ENCODE measurements around the gene DNAJB9. TPM values are rescaled to one million over a fixed set of nuclear protein-coding genes. Genes with fewer than 3 reads are reported as not detected.
A peak's percentile ranks its signal among the peaks of the same experiment; 100 is the strongest.

DNAJB9 gene
- total and polyA plus RNA-seq, 2 experiments from 2014 or later = 33.8 to 39.3 TPM

DNA sequence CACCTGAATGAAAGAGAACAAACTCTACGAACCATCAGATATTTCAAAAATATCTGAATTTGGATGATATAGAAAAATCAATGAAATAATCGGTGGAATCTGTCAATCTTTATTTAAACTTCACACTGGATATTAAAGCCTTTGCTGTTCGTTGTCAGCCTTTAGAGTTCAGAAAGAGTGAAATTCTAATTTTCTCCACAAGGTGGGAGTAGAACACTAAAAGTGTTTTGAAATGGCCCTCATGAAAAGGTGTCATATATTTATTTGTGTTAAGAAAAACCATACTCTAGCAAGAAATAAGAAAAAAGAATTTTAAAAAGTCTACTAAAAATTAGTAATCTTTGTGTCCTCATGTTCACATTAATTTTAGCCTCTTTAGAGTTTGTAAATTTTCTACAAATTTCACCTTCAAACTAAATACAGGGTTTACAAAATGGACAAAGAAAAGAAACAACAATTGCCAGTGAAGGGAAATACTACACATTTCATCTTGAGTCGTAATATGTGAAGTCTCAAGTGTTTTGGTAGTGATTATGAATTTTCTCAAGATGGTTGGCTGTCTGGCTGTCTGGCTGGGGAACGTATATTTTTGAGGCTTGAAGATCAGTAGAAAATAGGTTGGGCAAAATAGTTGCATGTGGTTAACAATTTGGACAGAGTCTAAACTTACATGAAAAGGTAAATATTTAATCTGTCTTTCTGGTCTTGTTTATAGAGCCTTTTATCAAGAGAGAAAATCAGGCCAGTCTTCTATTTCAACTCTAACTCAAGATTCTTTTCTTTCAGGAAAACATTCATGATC is 43.7 kb downstream of the DNAJB9 start:
- no peak overlapping the region for H3K4me2 ChIP-seq (ENCODE audit: unreplicated experiment)
- H3K4me1 ChIP-seq (ENCODE audit: insufficient read depth) = no peaks in the 10 kb centered on the region
- H3K9me3 ChIP-seq (ENCODE audit: low read depth) = no peaks in the 10 kb centered on the region
- in situ Hi-C loops (cut with MboI) = no loop called here
- H3K27me3 ChIP-seq (replicated peaks; ENCODE audit: insufficient read depth) = peaks cover 6% of the 10 kb centered on the region; the same call in 1 of the 2 replicates
- H4K20me1 ChIP-seq (ENCODE audit: insufficient read depth) = no peaks in the 10 kb centered on the region
- H3K9ac ChIP-seq = no peak overlapping the region
- DNase-seq = peak; percentile 56
- no peak overlapping the region for H3K4me3 ChIP-seq
- H3K36me3 ChIP-seq (ENCODE audit: low read depth) = no peaks in the 10 kb centered on the region
- H3K27ac ChIP-seq = no peak overlapping the region
- H3F3A ChIP-seq (ENCODE audit: insufficient read depth) = no peaks in the 10 kb centered on the region
- H2AFZ ChIP-seq = no peak overlapping the region
- 20 to 23% methylated on average over 5 of the region's 5 CpGs for WGBS, 2 experiments (ENCODE audit: low coverage in 1 of 2, low lambda C conversion rate in 2 of 2, missing lambda C conversion rate in 2 of 2)
- TF ChIP-seq EZH2 (IDR thresholded peaks at IDR 0.05; ENCODE audit: insufficient read depth, poor library complexity, severe bottlenecking) = no peak
- TF ChIP-seq EZH2phosphoT487 (IDR thresholded peaks at IDR 0.05; ENCODE audit: insufficient read depth, low read depth) = no peak
- no peaks in the 10 kb centered on the region for H3K79me2 ChIP-seq (ENCODE audit: insufficient read depth)
- no peaks in the 10 kb centered on the region for H3K9me2 ChIP-seq (ENCODE audit: insufficient read depth)

DNA sequence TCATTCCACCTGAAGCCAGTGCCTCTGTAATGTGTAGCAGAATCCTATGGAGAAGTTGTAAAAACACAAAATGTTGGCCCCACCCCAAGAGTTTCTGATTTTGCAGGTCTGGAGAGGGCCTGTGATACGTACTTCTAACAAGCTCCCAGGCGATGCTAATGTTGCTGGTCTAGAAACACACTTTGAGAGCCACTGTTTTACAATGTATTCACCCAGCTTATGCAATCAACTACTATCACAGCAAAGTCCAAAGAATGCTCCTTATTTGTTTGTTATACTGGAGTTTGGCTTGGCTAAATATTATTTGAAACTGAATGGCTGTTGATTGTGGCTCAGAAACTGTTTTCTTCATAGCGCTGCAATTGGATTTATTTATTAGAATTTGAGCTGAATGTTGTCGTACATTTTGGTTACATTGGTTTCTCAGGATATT is 44.3 kb downstream of the DNAJB9 start:
- no peak overlapping the region for H3K27ac ChIP-seq
- no peaks in the 10 kb centered on the region for H4K20me1 ChIP-seq (ENCODE audit: insufficient read depth)
- no peak for DNase-seq
- 73 to 85% methylated on average over 4 of the region's 4 CpGs for WGBS, 2 experiments (ENCODE audit: low coverage in 1 of 2, low lambda C conversion rate in 2 of 2, missing lambda C conversion rate in 2 of 2)
- no peaks in the 10 kb centered on the region for H3K9me2 ChIP-seq (ENCODE audit: insufficient read depth)
- H3K9ac ChIP-seq = no peak overlapping the region
- no peaks in the 10 kb centered on the region for H3K4me1 ChIP-seq (ENCODE audit: insufficient read depth)
- H3F3A ChIP-seq (ENCODE audit: insufficient read depth) = no peaks in the 10 kb centered on the region
- no peaks in the 10 kb centered on the region for H3K9me3 ChIP-seq (ENCODE audit: low read depth)
- peaks cover 6% of the 10 kb centered on the region; the same call in 1 of the 2 replicates for H3K27me3 ChIP-seq (replicated peaks; ENCODE audit: insufficient read depth)
- no peak overlapping the region for H3K4me2 ChIP-seq (ENCODE audit: unreplicated experiment)
- TF ChIP-seq EZH2phosphoT487 (IDR thresholded peaks at IDR 0.05; ENCODE audit: insufficient read depth, low read depth) (no peak), EZH2 (IDR thresholded peaks at IDR 0.05; ENCODE audit: insufficient read depth, poor library complexity, severe bottlenecking) (no peak)
- H3K79me2 ChIP-seq (ENCODE audit: insufficient read depth) = no peaks in the 10 kb centered on the region
- in situ Hi-C loops (cut with MboI) = no loop called here
- no peak overlapping the region for H3K4me3 ChIP-seq
- H2AFZ ChIP-seq = no peak overlapping the region
- no peaks in the 10 kb centered on the region for H3K36me3 ChIP-seq (ENCODE audit: low read depth)

DNA sequence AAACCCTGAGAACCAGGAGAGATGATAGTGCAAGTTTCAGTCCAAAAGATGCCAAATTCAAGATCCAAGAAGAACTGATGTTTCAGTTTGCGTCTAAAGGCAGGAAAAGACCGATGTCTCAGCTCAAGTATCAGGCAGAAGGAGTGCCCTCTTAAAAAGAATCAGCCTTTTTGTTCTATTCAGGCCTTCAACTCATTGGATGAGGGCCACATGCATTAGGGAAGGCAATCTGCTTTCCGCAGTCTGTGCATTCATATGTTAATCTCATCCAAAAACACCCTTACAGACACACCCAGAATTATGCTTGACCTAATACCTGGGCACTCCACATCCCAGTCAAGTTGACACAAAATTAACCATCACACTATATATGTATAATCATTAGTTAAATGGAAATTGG is 45.2 kb downstream of the DNAJB9 start:
- H3F3A ChIP-seq (ENCODE audit: insufficient read depth) = no peaks in the 10 kb centered on the region
- 45 to 60% methylated on average over 3 of the region's 3 CpGs for WGBS, 2 experiments (ENCODE audit: low coverage in 1 of 2, low lambda C conversion rate in 2 of 2, missing lambda C conversion rate in 2 of 2)
- no peak overlapping the region for H3K9ac ChIP-seq
- no peaks in the 10 kb centered on the region for H3K36me3 ChIP-seq (ENCODE audit: low read depth)
- in situ Hi-C loops (cut with MboI) = no loop called here
- H3K9me2 ChIP-seq (ENCODE audit: insufficient read depth) = no peaks in the 10 kb centered on the region
- H3K27ac ChIP-seq = no peak overlapping the region
- no peaks in the 10 kb centered on the region for H3K4me1 ChIP-seq (ENCODE audit: insufficient read depth)
- H3K9me3 ChIP-seq (ENCODE audit: low read depth) = no peaks in the 10 kb centered on the region
- H3K4me2 ChIP-seq (ENCODE audit: unreplicated experiment) = no peak overlapping the region
- H3K79me2 ChIP-seq (ENCODE audit: insufficient read depth) = no peaks in the 10 kb centered on the region
- H4K20me1 ChIP-seq (ENCODE audit: insufficient read depth) = no peaks in the 10 kb centered on the region
- TF ChIP-seq EZH2phosphoT487 (IDR thresholded peaks at IDR 0.05; ENCODE audit: insufficient read depth, low read depth) (no peak), EZH2 (IDR thresholded peaks at IDR 0.05; ENCODE audit: insufficient read depth, poor library complexity, severe bottlenecking) (no peak)
- no peak overlapping the region for H3K4me3 ChIP-seq
- H3K27me3 ChIP-seq (replicated peaks; ENCODE audit: insufficient read depth) = peaks cover 6% of the 10 kb centered on the region; the same call in 1 of the 2 replicates
- DNase-seq = no peak
- H2AFZ ChIP-seq = no peak overlapping the region

DNA sequence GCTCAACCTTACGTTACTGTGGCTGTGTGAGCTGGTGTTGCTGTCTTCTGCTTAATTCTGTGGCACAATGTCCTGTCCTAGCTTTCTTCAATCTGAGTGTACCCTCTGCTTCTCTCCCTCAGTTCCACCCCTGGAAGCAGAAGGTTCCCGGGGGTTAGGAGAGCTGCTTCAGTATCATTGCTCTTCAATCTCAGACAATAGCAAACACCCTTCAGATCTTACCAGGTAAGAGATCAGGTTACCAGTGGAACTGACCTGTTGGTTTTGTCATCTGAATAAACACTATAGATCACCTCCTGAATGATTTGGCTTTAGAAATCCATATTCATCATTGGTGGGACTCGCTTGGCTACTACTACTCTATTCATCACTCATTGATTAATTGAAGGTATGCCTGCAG is 48.4 kb downstream of the DNAJB9 start:
- H3K4me2 ChIP-seq (ENCODE audit: unreplicated experiment) = no peak overlapping the region
- no peak for TF ChIP-seq EZH2 (IDR thresholded peaks at IDR 0.05; ENCODE audit: insufficient read depth, poor library complexity, severe bottlenecking)
- no peak for TF ChIP-seq EZH2phosphoT487 (IDR thresholded peaks at IDR 0.05; ENCODE audit: insufficient read depth, low read depth)
- no peak overlapping the region for H2AFZ ChIP-seq
- H4K20me1 ChIP-seq (ENCODE audit: insufficient read depth) = no peaks in the 10 kb centered on the region
- no peak overlapping the region for H3K9ac ChIP-seq
- H3K4me1 ChIP-seq (ENCODE audit: insufficient read depth) = no peaks in the 10 kb centered on the region
- 0 out of 2 replicates have a peak, but pooled peaks cover 6% of the 10 kb centered on the region for H3K27me3 ChIP-seq (replicated peaks; ENCODE audit: insufficient read depth)
- in situ Hi-C loops (cut with MboI) = no loop called here
- H3K27ac ChIP-seq = no peak overlapping the region
- H3K36me3 ChIP-seq (ENCODE audit: low read depth) = no peaks in the 10 kb centered on the region
- H3K9me2 ChIP-seq (ENCODE audit: insufficient read depth) = no peaks in the 10 kb centered on the region
- no peak overlapping the region for H3K4me3 ChIP-seq
- DNase-seq = no peak
- H3F3A ChIP-seq (ENCODE audit: insufficient read depth) = no peaks in the 10 kb centered on the region
- WGBS, 2 experiments (ENCODE audit: low coverage in 1 of 2, low lambda C conversion rate in 2 of 2, missing lambda C conversion rate in 2 of 2) = 53 to 56% methylated on average over 3 of the region's 3 CpGs
- no peaks in the 10 kb centered on the region for H3K79me2 ChIP-seq (ENCODE audit: insufficient read depth)
- H3K9me3 ChIP-seq (ENCODE audit: low read depth) = no peaks in the 10 kb centered on the region

Data from GM23248 (cell line).